Ishikawa (cell line): ENCODE data around the gene LNPEP.

Experiments used
- CEBPB ChIP-seq: IDR thresholded peaks from 2 replicates; pipeline ENCODE4 v1.6.1; 2012
- CREB1 ChIP-seq: IDR thresholded peaks from 2 replicates; pipeline ENCODE4 v1.6.1; 2012; ENCODE audit warnings: low read depth
- EP300 ChIP-seq: IDR thresholded peaks from 2 replicates; pipeline ENCODE4 v1.6.1; 2012; ENCODE audit warnings: borderline replicate concordance
- TAF1 ChIP-seq: IDR thresholded peaks from 2 replicates; pipeline ENCODE4 v1.6.1; 2012; ENCODE audit warnings: low read depth, mild to moderate bottlenecking
- TCF12 ChIP-seq: IDR thresholded peaks from 2 replicates; pipeline ENCODE4 v1.6.1; 2012; ENCODE audit warnings: low read depth
- TF ChIP-seq, protein P1 (sequence below): IDR thresholded peaks from 2 replicates; pipeline ENCODE4 v1.6.1; 2012

DNA sequence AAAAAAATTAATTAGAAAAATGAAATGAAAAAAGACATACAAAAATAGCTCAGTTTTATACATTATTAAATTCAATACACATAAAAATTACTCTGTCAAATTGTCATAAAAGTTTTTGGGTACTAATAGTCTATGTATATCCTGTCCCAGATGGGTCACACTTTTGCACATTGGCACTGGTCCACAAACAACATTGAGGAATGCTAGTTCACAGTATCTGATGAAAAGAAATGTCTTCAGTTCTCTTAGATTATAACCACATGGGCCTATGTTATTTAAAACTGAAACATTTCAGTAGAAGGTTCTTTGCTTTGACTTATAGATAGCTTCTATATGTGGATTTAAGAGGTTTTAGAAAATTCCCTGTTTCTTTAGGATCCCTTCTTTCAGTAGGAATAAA lies 39.8 kb downstream of the LNPEP start:
- TF ChIP-seq TAF1 (no peak), EP300 (no peak), CEBPB (no peak), CREB1 (no peak), TCF12 (no peak)
- TF ChIP-seq, protein P1, sequence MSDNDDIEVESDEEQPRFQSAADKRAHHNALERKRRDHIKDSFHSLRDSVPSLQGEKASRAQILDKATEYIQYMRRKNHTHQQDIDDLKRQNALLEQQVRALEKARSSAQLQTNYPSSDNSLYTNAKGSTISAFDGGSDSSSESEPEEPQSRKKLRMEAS, result no peak
